GM15510 (cell line): ENCODE results near the gene PKD2.

Experiments used
- POLR2A ChIP-seq: IDR thresholded peaks from 3 replicates; pipeline ENCODE4 v1.6.1; 2011; ENCODE audit warnings: borderline replicate concordance; ENCODE audit not compliant: insufficient read length; ENCODE audit errors: extremely low read depth

The PKD2 gene

GRCh38 chr4:87982446-87983010 lies 24.9 kb upstream of the PKD2 start:
- no peak for TF ChIP-seq POLR2A

GRCh38 chr4:87983996-87984395 lies 23.4 kb upstream of the PKD2 start:
- TF ChIP-seq POLR2A: no peak

GRCh38 chr4:87985097-87985886 lies 22.1 kb upstream of the PKD2 start:
- no peak for TF ChIP-seq POLR2A

- TF ChIP-seq POLR2A: no peak
Observed at GRCh38 chr4:87985887-87986200, 21.6 kb upstream of the PKD2 start.

GRCh38 chr4:87986508-87986907 lies 20.9 kb upstream of the PKD2 start:
- no peak for TF ChIP-seq POLR2A

GRCh38 chr4:87989765-87990164 lies 17.7 kb upstream of the PKD2 start:
- TF ChIP-seq POLR2A: no peak

GRCh38 chr4:87995435-87995834 lies 12.0 kb upstream of the PKD2 start:
- no peak for TF ChIP-seq POLR2A

GRCh38 chr4:88001871-88002270 lies 5.6 kb upstream of the PKD2 start:
- TF ChIP-seq POLR2A: no peak

GRCh38 chr4:88002786-88003185 lies 4.6 kb upstream of the PKD2 start:
- no peak for TF ChIP-seq POLR2A

- TF ChIP-seq POLR2A: no peak
Observed at GRCh38 chr4:88003261-88003660, 4.2 kb upstream of the PKD2 start.

GRCh38 chr4:88005076-88005475 lies 2.4 kb upstream of the PKD2 start:
- TF ChIP-seq POLR2A: no peak

GRCh38 chr4:88005946-88006345 lies 1.5 kb upstream of the PKD2 start:
- no peak for TF ChIP-seq POLR2A

- no peak for TF ChIP-seq POLR2A
Observed at GRCh38 chr4:88006956-88007303, 505 bp upstream of the PKD2 start.

GRCh38 chr4:88008122-88008742 lies 797 bp downstream of the PKD2 start:
- TF ChIP-seq POLR2A: no peak

GRCh38 chr4:88008743-88009171 lies 1.3 kb downstream of the PKD2 start:
- no peak for TF ChIP-seq POLR2A

- TF ChIP-seq POLR2A: no peak
Observed at GRCh38 chr4:88009871-88010270, 2.4 kb downstream of the PKD2 start.
